SJSA1 (cell line): ENCODE data around the gene ANKRD13D. TPM values are rescaled to one million over a fixed set of nuclear protein-coding genes. Genes with fewer than 3 reads are reported as not detected.

ENCODE experiments used
- DNase-seq, 2 experiments: peaks; one replicate each; pipeline ENCODE4 v3.0.0-alpha.2; 2015 to 2020; ENCODE audit warnings: low spot score in 2 of 2, low read depth in 1 of 2
- H3K27ac ChIP-seq: fragments of 250-450 bp; sonication (Bioruptor Pico); 2 replicates; pipeline ENCODE4 v1.5.1; 2020; ENCODE audit warnings: mild to moderate bottlenecking, moderate library complexity
- H3K27me3 ChIP-seq: fragments of 250-450 bp; sonication (Bioruptor Pico); replicated peaks from 2 replicates; pipeline ENCODE4 v1.5.1; 2020; ENCODE audit warnings: mild to moderate bottlenecking, moderate library complexity
- H3K36me3 ChIP-seq: fragments of 250-450 bp; sonication (Bioruptor Pico); 2 replicates; pipeline ENCODE4 v1.5.1; 2020; ENCODE audit warnings: mild to moderate bottlenecking
- H3K4me1 ChIP-seq: fragments of 250-450 bp; sonication (Bioruptor Pico); replicated peaks from 2 replicates; pipeline ENCODE4 v1.6.1; 2021; ENCODE audit warnings: mild to moderate bottlenecking
- H3K4me3 ChIP-seq: fragments of 250-450 bp; sonication (Bioruptor Pico); 2 replicates; pipeline ENCODE4 v1.5.1; 2020; ENCODE audit warnings: mild to moderate bottlenecking
- H3K9me3 ChIP-seq: fragments of 250-450 bp; sonication (Bioruptor Pico); replicated peaks from 2 replicates; pipeline ENCODE4 v1.5.1; 2020; ENCODE audit warnings: mild to moderate bottlenecking
- total RNA-seq: library from RNA; depleted of rRNA; stranded (reverse); fragments of >200 nt; shearing (Covaris generic); gene quantifications from 2 replicates; pipeline ENCODE4 v1.2.3, GENCODE V29; 2014; rRNA removed

The ANKRD13D gene
- total RNA-seq, 1 experiment from 2014 or later: 40.2 TPM

DNA sequence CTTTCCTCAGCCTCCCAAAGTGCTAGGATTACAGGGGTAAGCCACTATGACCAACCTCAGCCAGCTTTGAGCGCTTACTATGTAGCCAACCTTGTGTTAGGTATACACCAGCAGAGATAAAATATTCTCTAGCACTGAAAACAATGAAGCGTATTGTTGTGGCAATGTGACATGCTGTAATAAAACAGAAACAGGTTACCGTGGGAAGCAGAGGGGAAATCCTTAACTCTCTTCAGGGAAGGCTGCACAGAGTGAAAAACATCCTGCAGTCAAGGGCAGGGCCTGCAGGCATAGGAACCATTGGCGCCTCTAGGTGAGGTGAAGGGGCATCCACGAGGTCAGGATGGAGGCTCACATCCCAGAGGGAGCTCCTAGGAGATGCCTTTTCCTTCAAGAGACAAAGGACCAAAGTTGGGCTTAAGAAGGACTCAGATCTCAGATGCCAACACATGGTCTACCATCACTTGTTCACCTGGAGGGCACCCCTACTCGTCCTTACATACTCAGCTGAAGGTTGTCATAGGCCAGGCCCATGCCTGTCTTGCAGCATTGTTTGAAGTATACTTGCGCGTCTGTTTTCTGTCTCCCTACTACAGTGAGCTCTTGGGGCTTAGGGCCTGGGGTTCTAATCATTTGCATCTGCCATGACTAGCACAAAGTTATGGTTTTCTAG, 56.3 kb downstream of the ANKRD13D start:
- Histone ChIP-seq H3K4me3 (no peak overlapping the region), H3K4me1 (no peaks in the 10 kb centered on the region), H3K27ac (no peak overlapping the region), H3K9me3 (0 out of 2 replicates have a peak, but pooled peaks cover 2% of the 10 kb centered on the region), H3K36me3 (no peaks in the 10 kb centered on the region), H3K27me3 (no peaks in the 10 kb centered on the region)
- DNase-seq: no peak

DNA sequence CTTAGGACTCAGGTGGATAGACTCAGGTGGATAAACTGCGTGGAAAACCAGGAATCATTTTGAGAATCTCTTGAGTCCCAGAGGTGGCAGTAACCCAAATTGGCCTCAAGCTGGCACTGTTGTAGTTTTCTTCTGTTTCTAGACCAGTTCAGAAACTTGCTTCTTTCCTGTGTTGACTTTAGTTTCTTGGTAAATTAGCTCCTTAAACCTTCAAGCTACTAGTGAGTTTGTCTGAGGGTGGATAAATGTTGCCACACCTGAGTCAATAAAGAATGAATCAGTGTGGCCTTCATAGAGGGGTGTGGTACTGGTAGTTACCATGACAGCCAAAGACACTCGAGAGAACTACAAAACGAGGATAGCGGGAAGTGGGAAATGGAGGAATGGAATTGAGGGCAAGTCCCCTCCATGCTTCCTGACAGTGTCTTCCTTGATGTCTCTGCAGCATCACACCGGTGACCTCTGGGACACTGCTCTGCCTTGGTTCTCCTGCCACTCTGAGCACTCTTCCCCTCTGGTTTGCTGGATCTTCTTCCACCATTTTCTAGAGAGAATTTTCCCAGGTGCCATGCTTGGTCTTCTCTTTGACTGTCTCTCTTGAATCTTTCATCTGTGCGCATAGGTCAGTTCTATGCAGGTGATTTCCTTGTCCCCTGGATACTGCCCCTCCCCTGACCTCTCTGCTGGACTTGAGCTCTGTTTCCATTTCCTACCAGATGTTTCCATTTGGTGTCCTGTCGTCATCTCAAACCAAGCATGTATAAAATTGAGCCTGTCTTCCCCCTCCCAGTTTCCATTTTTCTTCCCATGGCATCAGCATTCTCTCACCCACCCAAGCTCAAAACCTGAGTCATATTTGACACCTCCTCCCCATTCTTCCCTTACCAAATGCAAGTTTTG, 57.1 kb downstream of the ANKRD13D start:
- peak in 1 of 2 experiments; percentile 36 for DNase-seq
- H3K4me3 ChIP-seq: no peak overlapping the region
- no peak overlapping the region for H3K27ac ChIP-seq

DNA sequence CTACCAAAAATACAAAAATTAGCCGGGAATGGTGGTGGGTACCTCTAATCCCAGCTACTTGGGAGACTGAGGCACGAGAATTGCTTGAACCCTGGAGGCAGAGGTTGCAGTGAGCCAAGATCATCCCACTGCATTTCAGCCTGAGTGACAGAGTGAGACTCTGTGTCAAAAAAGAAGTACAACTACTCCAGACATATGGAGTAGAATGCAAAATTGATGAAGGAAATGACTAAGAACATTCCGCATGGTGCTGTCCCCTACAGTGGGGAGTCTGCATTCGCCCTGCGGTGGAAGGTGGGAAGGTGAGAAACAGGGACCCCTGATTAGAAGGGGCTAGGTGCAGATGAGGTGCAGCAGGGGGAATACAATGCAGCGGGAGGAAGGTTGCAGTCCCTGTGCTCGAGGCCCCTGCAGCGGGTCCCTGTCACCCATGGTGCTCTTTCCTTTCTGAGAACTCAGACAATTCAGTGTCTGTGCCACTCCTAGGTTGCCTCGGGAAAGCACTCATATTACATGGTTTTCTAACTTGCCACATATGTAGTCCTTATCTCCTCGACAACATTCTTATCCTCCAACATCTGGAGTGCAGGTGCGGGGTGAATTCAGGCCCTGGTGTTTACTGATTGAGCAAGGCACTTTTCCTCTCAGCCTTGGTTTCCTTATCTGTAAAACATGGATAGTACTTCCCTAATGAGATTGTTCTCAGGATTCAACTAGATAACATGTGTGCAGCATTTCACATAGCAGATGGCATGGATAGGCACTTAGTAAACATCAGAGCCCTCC, 59.1 kb downstream of the ANKRD13D start:
- Histone ChIP-seq H3K4me1 (peaks cover 18% of the 10 kb centered on the region), H3K9me3 (no peaks in the 10 kb centered on the region), H3K4me3 (no peak overlapping the region), H3K36me3 (peaks cover 4% of the 10 kb centered on the region; the same call in 1 of the 2 replicates), H3K27me3 (no peaks in the 10 kb centered on the region), H3K27ac (no peak overlapping the region)
- no peak for DNase-seq

More for the DNA sequence above, 57.1 kb downstream of the ANKRD13D start:
- Histone ChIP-seq H3K4me1 (no peaks in the 10 kb centered on the region), H3K9me3 (0 out of 2 replicates have a peak, but pooled peaks cover 2% of the 10 kb centered on the region), H3K27me3 (no peaks in the 10 kb centered on the region), H3K36me3 (peaks cover 4% of the 10 kb centered on the region; the same call in 1 of the 2 replicates)

DNA sequence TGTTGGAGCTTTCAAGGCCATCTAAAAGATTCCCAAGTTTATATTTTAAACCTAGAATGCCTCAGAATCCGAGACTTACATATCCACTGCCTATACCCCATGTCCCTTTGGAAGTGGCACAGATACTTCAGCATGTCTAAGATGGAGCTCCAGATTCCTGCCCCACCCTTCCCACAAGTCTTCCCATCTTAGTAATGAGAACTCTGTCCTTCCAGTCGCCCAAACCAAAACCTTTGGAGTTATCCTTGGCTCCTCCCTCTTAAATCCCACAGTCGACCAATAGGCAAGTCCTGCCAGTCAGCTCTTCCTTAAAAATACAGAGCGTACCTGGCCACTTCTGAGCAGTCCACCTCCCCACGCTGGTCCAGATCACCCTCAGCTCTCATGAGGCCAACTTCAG, 59.9 kb downstream of the ANKRD13D start:
- H3K36me3 ChIP-seq: peaks cover 4% of the 10 kb centered on the region; the same call in 1 of the 2 replicates
- H3K4me1 ChIP-seq: peaks cover 23% of the 10 kb centered on the region
- H3K27ac ChIP-seq: no peak overlapping the region
- no peak overlapping the region for H3K4me3 ChIP-seq
- no peaks in the 10 kb centered on the region for H3K9me3 ChIP-seq
- H3K27me3 ChIP-seq: no peaks in the 10 kb centered on the region
- DNase-seq: no peak

DNA sequence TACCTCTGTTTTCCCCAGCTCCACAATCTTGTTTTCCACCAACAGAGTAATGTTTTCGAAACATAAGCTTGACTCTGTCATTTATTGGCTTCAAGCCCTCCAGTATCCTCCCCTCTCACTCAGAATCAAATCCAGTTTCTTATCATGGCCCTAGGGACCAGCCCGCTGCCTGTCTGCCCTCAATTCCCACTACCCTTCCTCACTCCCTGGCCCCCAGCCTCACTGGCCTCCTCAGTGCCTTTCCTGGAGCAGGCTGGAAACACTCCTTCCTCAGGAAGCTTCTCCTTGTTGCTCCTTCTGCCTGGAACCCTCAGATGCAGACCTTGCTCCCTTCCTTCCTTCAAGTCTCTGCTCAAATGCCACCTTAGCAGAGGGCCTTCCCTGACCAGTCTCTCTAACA, 60.4 kb downstream of the ANKRD13D start:
- H3K4me1 ChIP-seq: peaks cover 27% of the 10 kb centered on the region

DNA sequence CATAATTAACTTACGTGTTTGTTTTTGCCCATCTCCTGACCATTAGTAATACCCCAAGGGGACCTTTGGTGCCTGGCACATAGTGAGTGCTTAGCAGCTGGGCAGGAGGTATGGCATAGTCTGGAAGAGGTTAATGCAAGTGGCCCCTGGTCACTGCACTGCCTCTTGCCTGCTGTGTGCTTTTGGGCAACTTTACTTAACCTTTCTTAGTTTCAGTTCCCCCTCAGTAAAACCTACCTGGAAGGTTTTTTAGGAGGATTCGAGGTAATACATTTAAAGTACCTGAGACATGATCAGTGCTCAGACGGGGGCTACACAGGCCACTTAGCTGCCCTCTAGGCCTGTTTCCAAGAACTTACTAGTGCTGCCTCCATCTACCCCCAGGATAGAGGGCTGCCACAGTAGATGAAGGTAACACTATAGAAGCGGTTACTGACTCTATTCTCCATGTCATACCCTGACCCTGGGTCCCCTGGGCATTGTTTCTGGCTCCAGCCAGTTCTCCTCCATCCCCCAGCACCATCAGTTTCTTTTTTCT, 60.9 kb downstream of the ANKRD13D start:
- Histone ChIP-seq H3K4me3 (no peak overlapping the region), H3K36me3 (peaks cover 4% of the 10 kb centered on the region; the same call in 1 of the 2 replicates), H3K4me1 (peaks cover 32% of the 10 kb centered on the region), H3K27me3 (no peaks in the 10 kb centered on the region), H3K9me3 (no peaks in the 10 kb centered on the region), H3K27ac (no peak overlapping the region)
- no peak for DNase-seq

More for the DNA sequence above, 60.4 kb downstream of the ANKRD13D start:
- no peak overlapping the region for H3K27ac ChIP-seq
- H3K36me3 ChIP-seq: peaks cover 4% of the 10 kb centered on the region; the same call in 1 of the 2 replicates
- H3K4me3 ChIP-seq: no peak overlapping the region
- DNase-seq: no peak
- H3K27me3 ChIP-seq: no peaks in the 10 kb centered on the region
- no peaks in the 10 kb centered on the region for H3K9me3 ChIP-seq

DNA sequence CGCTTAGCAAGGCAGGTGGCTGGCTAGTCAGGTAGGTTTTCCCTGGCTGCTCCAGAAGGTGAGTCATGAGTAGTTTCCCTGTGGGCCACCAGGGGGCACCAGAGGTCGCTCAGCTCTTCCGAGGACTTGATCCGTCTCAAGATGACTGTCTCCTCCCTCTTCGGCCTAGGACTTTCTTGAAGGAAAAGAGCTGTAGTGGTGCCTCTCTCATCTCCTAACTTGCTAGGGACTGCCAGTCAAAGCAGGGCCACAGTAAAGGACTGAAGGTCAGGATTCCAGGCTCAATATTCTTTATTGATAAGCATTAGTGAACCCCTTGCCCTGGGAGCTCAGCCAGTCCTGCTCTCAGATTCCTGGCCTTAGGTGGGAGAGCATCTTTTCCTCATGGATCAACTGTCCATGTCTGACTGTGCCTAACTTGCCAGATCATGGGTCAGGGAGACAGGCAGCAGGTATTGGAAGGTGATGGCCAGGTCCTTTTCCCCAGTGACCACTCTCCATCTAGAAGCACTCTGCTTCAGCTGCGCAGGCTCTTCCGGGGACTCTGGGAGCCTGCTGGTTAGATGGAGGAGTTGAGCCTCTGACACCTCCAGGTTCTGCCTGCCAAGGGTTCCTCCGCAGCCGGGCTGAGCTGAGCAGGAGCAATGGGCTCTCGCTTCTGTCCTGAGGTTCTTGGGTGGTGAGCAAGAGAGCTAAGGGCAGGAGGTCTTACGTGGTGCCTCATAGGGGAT, 62.3 kb downstream of the ANKRD13D start:
- DNase-seq: peak; percentile 74 to 80
- H3K27me3 ChIP-seq: no peaks in the 10 kb centered on the region
- H3K9me3 ChIP-seq: no peaks in the 10 kb centered on the region
- no peak overlapping the region for H3K4me3 ChIP-seq
- peaks cover 47% of the 10 kb centered on the region for H3K4me1 ChIP-seq
- H3K36me3 ChIP-seq: peaks cover 4% of the 10 kb centered on the region; the same call in 1 of the 2 replicates
- no peak overlapping the region for H3K27ac ChIP-seq

Other genes starting within 250 kb of the ANKRD13D start
- not detected in 2 replicates for gene RHOD, start 232.5 kb upstream of the ANKRD13D start, total RNA-seq
- gene KDM2A, start 170.0 kb upstream of the ANKRD13D start, total RNA-seq: 30.4 and 41.2 TPM in 2 replicates
- 96.2 and 138 TPM in 2 replicates for gene GRK2, start 22.8 kb upstream of the ANKRD13D start, total RNA-seq
- 13.4 and 17.5 TPM in 2 replicates for gene SSH3, start 14.2 kb downstream of the ANKRD13D start, total RNA-seq
- 81.8 and 125 TPM in 2 replicates for gene POLD4, start 64.2 kb downstream of the ANKRD13D start, total RNA-seq
- 6.9 and 9.4 TPM in 2 replicates for gene CLCF1, start 84.3 kb downstream of the ANKRD13D start, total RNA-seq
- 13.8 and 25.1 TPM in 2 replicates for gene RAD9A, start 102.7 kb downstream of the ANKRD13D start, total RNA-seq
- gene PPP1CA, start 112.6 kb downstream of the ANKRD13D start, total RNA-seq: 668 and 731 TPM in 2 replicates
- gene TBC1D10C, start 114.8 kb downstream of the ANKRD13D start, total RNA-seq: not detected in 2 replicates
- not detected in 2 replicates for gene CARNS1, start 126.4 kb downstream of the ANKRD13D start, total RNA-seq
- 166 and 177 TPM in 2 replicates for gene RPS6KB2, start 139.2 kb downstream of the ANKRD13D start, total RNA-seq
- gene PTPRCAP, start 148.4 kb downstream of the ANKRD13D start, total RNA-seq: 0.37 TPM in 1 of 2 replicates, not detected in the other
- 123 and 181 TPM in 2 replicates for gene CORO1B, start 154.2 kb downstream of the ANKRD13D start, total RNA-seq
- gene GPR152, start 163.4 kb downstream of the ANKRD13D start, total RNA-seq: not detected in 2 replicates
- gene CABP4, start 166.1 kb downstream of the ANKRD13D start, total RNA-seq: not detected in 2 replicates
- 61.1 and 105 TPM in 2 replicates for gene TMEM134, start 179.9 kb downstream of the ANKRD13D start, total RNA-seq
- gene AIP, start 193.7 kb downstream of the ANKRD13D start, total RNA-seq: 184 and 185 TPM in 2 replicates
- gene PITPNM1, start 216.1 kb downstream of the ANKRD13D start, total RNA-seq: 11.5 and 18.7 TPM in 2 replicates
- gene CDK2AP2, start 218.9 kb downstream of the ANKRD13D start, total RNA-seq: 61.9 and 82.4 TPM in 2 replicates
- gene CABP2, start 234.1 kb downstream of the ANKRD13D start, total RNA-seq: not detected in 2 replicates